BLaER1 (cell line): ENCODE data around the gene OSBPL9.
"Not testable (repeated sequence)": the region's sequence is repeated elsewhere in the genome, so short reads cannot be mapped to it uniquely, and the experiment has no call there.

Experiments
- H3K27ac ChIP-seq: shearing (Covaris generic); formaldehyde crosslinking; 2 replicates; pipeline ENCODE4 v1.8.1; 2022
- H3K27me3 ChIP-seq: shearing (Covaris generic); formaldehyde crosslinking; 2 replicates; pipeline ENCODE4 v1.8.1; 2022
- H3K36me3 ChIP-seq: shearing (Covaris generic); formaldehyde crosslinking; 2 replicates; pipeline ENCODE4 v1.8.1; 2022
- H3K4me1 ChIP-seq: shearing (Covaris generic); formaldehyde crosslinking; 2 replicates; pipeline ENCODE4 v1.8.1; 2022
- H3K4me2 ChIP-seq: shearing (Covaris generic); formaldehyde crosslinking; 2 replicates; pipeline ENCODE4 v1.8.1; 2022
- H3K4me3 ChIP-seq: shearing (Covaris generic); formaldehyde crosslinking; 2 replicates; pipeline ENCODE4 v1.8.1; 2022
- H3K9ac ChIP-seq: shearing (Covaris generic); formaldehyde crosslinking; 2 replicates; pipeline ENCODE4 v1.8.1; 2022
- H3K9me3 ChIP-seq: shearing (Covaris generic); formaldehyde crosslinking; 2 replicates; pipeline ENCODE4 v1.8.1; 2022
- H4K20me1 ChIP-seq: shearing (Covaris generic); formaldehyde crosslinking; 2 replicates; pipeline ENCODE4 v1.8.1; 2022
- Cebpa-rat ChIP-seq: shearing (Covaris generic); IDR thresholded peaks from 2 replicates; pipeline ENCODE4 v1.8.1; 2022

OSBPL9 gene

GRCh38 chr1:51729156-51729823, 112.4 kb downstream of the OSBPL9 start:
- Histone ChIP-seq H3K4me1 (peaks cover 37% of the 10 kb centered on the region), H3K4me2 (peak overlapping the region; percentile 90), H3K27ac (peak overlapping the region; percentile 91), H3K9me3 (no peaks in the 10 kb centered on the region), H3K36me3 (no peaks in the 10 kb centered on the region), H3K27me3 (no peaks in the 10 kb centered on the region), H3K9ac (peak overlapping the region; percentile 85), H3K4me3 (peak overlapping the region; percentile 87), H4K20me1 (peaks cover 38% of the 10 kb centered on the region)
- no peak for TF ChIP-seq Cebpa-rat

GRCh38 chr1:51729824-51730301, 113.0 kb downstream of the OSBPL9 start:
- no peak for TF ChIP-seq Cebpa-rat
- H3K27ac ChIP-seq = peak overlapping the region; percentile 90
- no peaks in the 10 kb centered on the region for H3K36me3 ChIP-seq
- no peaks in the 10 kb centered on the region for H3K9me3 ChIP-seq
- H3K27me3 ChIP-seq = no peaks in the 10 kb centered on the region
- H4K20me1 ChIP-seq = peaks cover 44% of the 10 kb centered on the region
- H3K4me3 ChIP-seq = peak overlapping the region; percentile 87
- peak overlapping the region; percentile 87 for H3K4me2 ChIP-seq
- H3K4me1 ChIP-seq = peaks cover 39% of the 10 kb centered on the region
- peak overlapping the region; percentile 85 for H3K9ac ChIP-seq

- TF ChIP-seq Cebpa-rat = no peak
- H3K4me1 ChIP-seq = peaks cover 53% of the 10 kb centered on the region
- H3K4me3 ChIP-seq = peak overlapping the region; percentile 87; the same call in 1 of the 2 replicates
- H3K4me2 ChIP-seq = peak overlapping the region; percentile 87
- H4K20me1 ChIP-seq = peaks cover 65% of the 10 kb centered on the region
- H3K36me3 ChIP-seq = no peaks in the 10 kb centered on the region
- no peaks in the 10 kb centered on the region for H3K27me3 ChIP-seq
- H3K9me3 ChIP-seq = no peaks in the 10 kb centered on the region
- H3K27ac ChIP-seq = no peak overlapping the region
- H3K9ac ChIP-seq = no peak overlapping the region
These were observed 115.1 kb downstream of the OSBPL9 start for GRCh38 chr1:51731998-51732397.

GRCh38 chr1:51732701-51733425, 116.0 kb downstream of the OSBPL9 start:
- Histone ChIP-seq H3K4me1 (peaks cover 59% of the 10 kb centered on the region), H3K27ac (no peak overlapping the region), H3K9me3 (no peaks in the 10 kb centered on the region), H3K4me2 (peak overlapping the region; percentile 87; the same call in 1 of the 2 replicates), H3K27me3 (no peaks in the 10 kb centered on the region), H3K4me3 (no peak overlapping the region), H4K20me1 (peaks cover 74% of the 10 kb centered on the region), H3K9ac (no peak overlapping the region), H3K36me3 (no peaks in the 10 kb centered on the region)
- no peak for TF ChIP-seq Cebpa-rat

- not testable (repeated sequence) for H3K9me3 ChIP-seq, H3K9ac ChIP-seq, H3K4me2 ChIP-seq, H3K27ac ChIP-seq, H3K36me3 ChIP-seq, H3K4me3 ChIP-seq, H3K27me3 ChIP-seq
- H4K20me1 ChIP-seq = peaks cover 79% of the 10 kb centered on the region
- H3K4me1 ChIP-seq = peaks cover 56% of the 10 kb centered on the region
These were observed 116.5 kb downstream of the OSBPL9 start for GRCh38 chr1:51733426-51733774.

GRCh38 chr1:51733793-51734522, 117.1 kb downstream of the OSBPL9 start:
- Histone ChIP-seq H3K27me3 (no peaks in the 10 kb centered on the region), H3K36me3 (no peaks in the 10 kb centered on the region), H3K4me3 (no peak overlapping the region), H4K20me1 (peaks cover 85% of the 10 kb centered on the region), H3K9ac (no peak overlapping the region), H3K4me2 (no peak overlapping the region), H3K4me1 (peaks cover 50% of the 10 kb centered on the region), H3K9me3 (no peaks in the 10 kb centered on the region), H3K27ac (no peak overlapping the region)
- TF ChIP-seq Cebpa-rat = no peak

GRCh38 chr1:51734896-51735745, 118.2 kb downstream of the OSBPL9 start:
- Histone ChIP-seq H4K20me1 (peaks cover 96% of the 10 kb centered on the region), H3K36me3 (no peaks in the 10 kb centered on the region), H3K27ac (no peak overlapping the region), H3K4me3 (no peak overlapping the region), H3K9me3 (no peaks in the 10 kb centered on the region), H3K9ac (no peak overlapping the region), H3K4me1 (peaks cover 50% of the 10 kb centered on the region), H3K27me3 (no peaks in the 10 kb centered on the region), H3K4me2 (peak overlapping the region; percentile 1; the same call in 1 of the 2 replicates)
- no peak for TF ChIP-seq Cebpa-rat

- peaks cover 97% of the 10 kb centered on the region for H4K20me1 ChIP-seq
- no peaks in the 10 kb centered on the region for H3K9me3 ChIP-seq
- peaks cover 47% of the 10 kb centered on the region for H3K4me1 ChIP-seq
- no peak overlapping the region for H3K4me3 ChIP-seq
- no peak for TF ChIP-seq Cebpa-rat
- H3K36me3 ChIP-seq = no peaks in the 10 kb centered on the region
- no peaks in the 10 kb centered on the region for H3K27me3 ChIP-seq
- H3K27ac ChIP-seq = no peak overlapping the region
- no peak overlapping the region for H3K4me2 ChIP-seq
- no peak overlapping the region for H3K9ac ChIP-seq
These were observed 118.9 kb downstream of the OSBPL9 start for GRCh38 chr1:51735746-51736254.

- TF ChIP-seq Cebpa-rat = no peak
- 0 out of 2 replicates have a peak overlapping the region, but pooled peaks have one; percentile 2 for H3K4me2 ChIP-seq
- H3K9ac ChIP-seq = no peak overlapping the region
- H3K36me3 ChIP-seq = peaks cover under 1% of the 10 kb centered on the region; the same call in 1 of the 2 replicates
- H3K27me3 ChIP-seq = no peaks in the 10 kb centered on the region
- no peaks in the 10 kb centered on the region for H3K9me3 ChIP-seq
- H3K4me1 ChIP-seq = peaks cover 42% of the 10 kb centered on the region
- H4K20me1 ChIP-seq = peaks cover 95% of the 10 kb centered on the region
- no peak overlapping the region for H3K27ac ChIP-seq
- no peak overlapping the region for H3K4me3 ChIP-seq
These were observed 119.8 kb downstream of the OSBPL9 start for GRCh38 chr1:51736702-51737101.
